ENCODE measurements around the gene FAM89B. TPM values are rescaled to one million over a fixed set of nuclear protein-coding genes. Genes with fewer than 3 reads are reported as not detected.

Gene FAM89B
- total RNA-seq, 4 donors from 2014 or later: 12.0 to 44.1 (median 23.9) TPM

- Histone ChIP-seq H3K9me3 (no peaks in the 10 kb centered on the region), H3K36me3 (peaks cover 0 to 49% (median 0%) of the 10 kb centered on the region in 3 donors), H3K4me1 (peaks cover 31 to 70% (median 43%) of the 10 kb centered on the region in 3 donors), H3K4me3 (no peak overlapping the region), H3K27me3 (no peaks in the 10 kb centered on the region), H3K27ac (peak overlapping the region; percentile 42 to 70 (median 59))
- intact Hi-C loops (cut with DNase I): no loop called here
- TF ChIP-seq POLR2A (IDR thresholded peaks at IDR 0.05): no peak
- TF ChIP-seq CTCF (IDR thresholded peaks at IDR 0.05): peak; percentile 25 to 52 (median 42)
- no peak for DNase-seq
- 55 to 65% methylated on average over 12 of the region's 17 CpGs for WGBS, 2 donors
These were observed 20.6 kb upstream of the FAM89B start for GRCh38 chr11:65551572-65552387.

- H3K4me1 ChIP-seq: peaks cover 32 to 70% (median 44%) of the 10 kb centered on the region in 3 donors
These were observed 19.9 kb upstream of the FAM89B start for GRCh38 chr11:65552388-65552951.

GRCh38 chr11:65553301-65554001 is 18.9 kb upstream of the FAM89B start:
- TF ChIP-seq CTCF (IDR thresholded peaks at IDR 0.05) (no peak), POLR2A (IDR thresholded peaks at IDR 0.05) (no peak)

More at GRCh38 chr11:65552388-65552951, 19.9 kb upstream of the FAM89B start:
- intact Hi-C loops (cut with DNase I): no loop called here
- 71 to 92% methylated on average over 4 to 5 of the region's 9 CpGs for WGBS, 2 donors
- Histone ChIP-seq H3K9me3 (no peaks in the 10 kb centered on the region), H3K4me3 (no peak overlapping the region), H3K36me3 (peaks cover 0 to 45% (median 0%) of the 10 kb centered on the region in 3 donors), H3K27ac (peak overlapping the region in 1 of 4 donors; percentile 42), H3K27me3 (no peaks in the 10 kb centered on the region)
- no peak for DNase-seq
- TF ChIP-seq CTCF (IDR thresholded peaks at IDR 0.05) (peak in 1 of 6 experiments; percentile 1), POLR2A (IDR thresholded peaks at IDR 0.05) (no peak)

GRCh38 chr11:65554057-65554818 is 18.1 kb upstream of the FAM89B start:
- peaks cover 0 to 32% (median 0%) of the 10 kb centered on the region in 3 donors for H3K36me3 ChIP-seq
- H3K4me1 ChIP-seq: peaks cover 39 to 84% (median 53%) of the 10 kb centered on the region in 3 donors
- no peak overlapping the region for H3K4me3 ChIP-seq
- H3K27me3 ChIP-seq: no peaks in the 10 kb centered on the region
- no peak for DNase-seq
- H3K9me3 ChIP-seq: no peaks in the 10 kb centered on the region
- H3K27ac ChIP-seq: peak overlapping the region in 1 of 4 donors; percentile 91
- WGBS, 2 donors: 79 to 81% methylated on average over 6 to 9 of the region's 27 CpGs
- intact Hi-C loops (cut with DNase I): no loop called here
- TF ChIP-seq CTCF (IDR thresholded peaks at IDR 0.05) (no peak), POLR2A (IDR thresholded peaks at IDR 0.05) (no peak)

More at GRCh38 chr11:65553301-65554001, 18.9 kb upstream of the FAM89B start:
- Histone ChIP-seq H3K9me3 (no peaks in the 10 kb centered on the region), H3K36me3 (peaks cover 0 to 36% (median 0%) of the 10 kb centered on the region in 3 donors), H3K27me3 (no peaks in the 10 kb centered on the region), H3K4me3 (no peak overlapping the region), H3K4me1 (peaks cover 32 to 76% (median 46%) of the 10 kb centered on the region in 3 donors), H3K27ac (no peak overlapping the region)
- intact Hi-C loops (cut with DNase I): no loop called here
- WGBS, 2 donors: 58 to 83% methylated on average over 5 to 8 of the region's 37 CpGs
- no peak for DNase-seq
